HepG2 (cell line): ENCODE data around the gene RERE.

ENCODE experiments used
- CEBPB ChIP-seq: IDR thresholded peaks from 2 replicates; pipeline ENCODE4 v1.6.1; 2011; ENCODE audit warnings: low read depth, low read length, improper control_type of control experiment, borderline replicate concordance
- NBN ChIP-seq: fragments of 450-650 bp; conservative IDR thresholded peaks from 2 replicates; pipeline ENCODE4 v1.6.1; 2017
- POGK ChIP-seq: sonication (generic); formaldehyde crosslinking; conservative IDR thresholded peaks from 2 replicates; pipeline ENCODE4 v1.8.0; 2022; ENCODE audit warnings: mild to moderate bottlenecking, moderate library complexity, missing genetic modification reagents
- POLR2A ChIP-seq, 2 experiments: IDR thresholded peaks; 2 replicates each; pipeline ENCODE4 v1.6.1; 2011; ENCODE audit warnings: low read depth in 2 of 2, low read length in 2 of 2, mild to moderate bottlenecking in 1 of 2, moderate library complexity in 1 of 2; ENCODE audit not compliant: insufficient read depth in 1 of 2

GRCh38 chr1:8628606-8629005 lies 188.8 kb downstream of the RERE start:
- TF ChIP-seq POGK (CRISPR knock-in tag) (no peak), POLR2A (IDR thresholded peaks at IDR 0.05; ENCODE audit: insufficient read depth in 1 of 2, low read depth in 2 of 2, low read length in 2 of 2) (no peak), CEBPB (no peak), NBN (no peak)
